Measurements from ENCODE around the gene RNF150. TPM values are rescaled to one million over a fixed set of nuclear protein-coding genes. Genes with fewer than 3 reads are reported as not detected.

RNF150 gene
- total RNA-seq, 1 experiment from 2014 or later, result 1.3 TPM

DNA sequence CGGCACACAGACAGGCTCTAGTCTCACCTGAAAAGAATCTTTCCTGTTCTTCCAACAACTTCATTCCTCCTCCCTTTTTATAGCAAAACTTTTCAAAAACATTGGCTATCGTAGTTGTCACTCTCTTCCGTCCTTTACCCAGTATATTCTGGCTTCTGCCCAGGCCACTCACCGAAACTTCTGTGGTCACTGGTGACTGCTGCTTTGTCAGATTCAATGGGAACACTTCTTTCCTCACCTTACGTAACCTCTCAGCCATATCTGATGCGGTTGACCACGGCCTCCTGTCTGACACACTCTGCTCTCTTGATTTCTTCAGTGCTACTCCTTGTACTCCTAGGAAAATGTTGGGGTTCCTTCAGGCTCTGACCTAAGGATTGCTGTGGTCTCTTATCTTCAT, 9.2 kb upstream of the RNF150 start:
- CTCF ChIA-PET, result no interaction called here
- POLR2A ChIA-PET, result no interaction called here
- DNase-seq (ENCODE audit: low read depth, low spot score), result no peak
- TF ChIP-seq TCF7L2 (IDR thresholded peaks at IDR 0.05; ENCODE audit: low read depth, low read length) (no peak), SIN3A (IDR thresholded peaks at IDR 0.05; ENCODE audit: borderline replicate concordance, insufficient read depth, low read depth, low read length) (no peak)
- TF ChIP-seq, protein P1, sequence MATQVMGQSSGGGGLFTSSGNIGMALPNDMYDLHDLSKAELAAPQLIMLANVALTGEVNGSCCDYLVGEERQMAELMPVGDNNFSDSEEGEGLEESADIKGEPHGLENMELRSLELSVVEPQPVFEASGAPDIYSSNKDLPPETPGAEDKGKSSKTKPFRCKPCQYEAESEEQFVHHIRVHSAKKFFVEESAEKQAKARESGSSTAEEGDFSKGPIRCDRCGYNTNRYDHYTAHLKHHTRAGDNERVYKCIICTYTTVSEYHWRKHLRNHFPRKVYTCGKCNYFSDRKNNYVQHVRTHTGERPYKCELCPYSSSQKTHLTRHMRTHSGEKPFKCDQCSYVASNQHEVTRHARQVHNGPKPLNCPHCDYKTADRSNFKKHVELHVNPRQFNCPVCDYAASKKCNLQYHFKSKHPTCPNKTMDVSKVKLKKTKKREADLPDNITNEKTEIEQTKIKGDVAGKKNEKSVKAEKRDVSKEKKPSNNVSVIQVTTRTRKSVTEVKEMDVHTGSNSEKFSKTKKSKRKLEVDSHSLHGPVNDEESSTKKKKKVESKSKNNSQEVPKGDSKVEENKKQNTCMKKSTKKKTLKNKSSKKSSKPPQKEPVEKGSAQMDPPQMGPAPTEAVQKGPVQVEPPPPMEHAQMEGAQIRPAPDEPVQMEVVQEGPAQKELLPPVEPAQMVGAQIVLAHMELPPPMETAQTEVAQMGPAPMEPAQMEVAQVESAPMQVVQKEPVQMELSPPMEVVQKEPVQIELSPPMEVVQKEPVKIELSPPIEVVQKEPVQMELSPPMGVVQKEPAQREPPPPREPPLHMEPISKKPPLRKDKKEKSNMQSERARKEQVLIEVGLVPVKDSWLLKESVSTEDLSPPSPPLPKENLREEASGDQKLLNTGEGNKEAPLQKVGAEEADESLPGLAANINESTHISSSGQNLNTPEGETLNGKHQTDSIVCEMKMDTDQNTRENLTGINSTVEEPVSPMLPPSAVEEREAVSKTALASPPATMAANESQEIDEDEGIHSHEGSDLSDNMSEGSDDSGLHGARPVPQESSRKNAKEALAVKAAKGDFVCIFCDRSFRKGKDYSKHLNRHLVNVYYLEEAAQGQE (IDR thresholded peaks at IDR 0.05; ENCODE audit: insufficient read depth in 1 of 2, low read depth in 2 of 2, low read length in 1 of 2), result no peak
- TF ChIP-seq, protein P2, sequence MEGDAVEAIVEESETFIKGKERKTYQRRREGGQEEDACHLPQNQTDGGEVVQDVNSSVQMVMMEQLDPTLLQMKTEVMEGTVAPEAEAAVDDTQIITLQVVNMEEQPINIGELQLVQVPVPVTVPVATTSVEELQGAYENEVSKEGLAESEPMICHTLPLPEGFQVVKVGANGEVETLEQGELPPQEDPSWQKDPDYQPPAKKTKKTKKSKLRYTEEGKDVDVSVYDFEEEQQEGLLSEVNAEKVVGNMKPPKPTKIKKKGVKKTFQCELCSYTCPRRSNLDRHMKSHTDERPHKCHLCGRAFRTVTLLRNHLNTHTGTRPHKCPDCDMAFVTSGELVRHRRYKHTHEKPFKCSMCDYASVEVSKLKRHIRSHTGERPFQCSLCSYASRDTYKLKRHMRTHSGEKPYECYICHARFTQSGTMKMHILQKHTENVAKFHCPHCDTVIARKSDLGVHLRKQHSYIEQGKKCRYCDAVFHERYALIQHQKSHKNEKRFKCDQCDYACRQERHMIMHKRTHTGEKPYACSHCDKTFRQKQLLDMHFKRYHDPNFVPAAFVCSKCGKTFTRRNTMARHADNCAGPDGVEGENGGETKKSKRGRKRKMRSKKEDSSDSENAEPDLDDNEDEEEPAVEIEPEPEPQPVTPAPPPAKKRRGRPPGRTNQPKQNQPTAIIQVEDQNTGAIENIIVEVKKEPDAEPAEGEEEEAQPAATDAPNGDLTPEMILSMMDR (IDR thresholded peaks at IDR 0.05), result no peak
- Histone ChIP-seq H3K27ac (ENCODE audit: low read length) (no peak overlapping the region), H3K36me3 (ENCODE audit: control insufficient read depth, insufficient read depth, low read length) (no peaks in the 10 kb centered on the region), H3K4me1 (ENCODE audit: control insufficient read depth, insufficient read depth, low read length) (no peaks in the 10 kb centered on the region), H3K27me3 (ENCODE audit: control insufficient read depth, insufficient read depth, low read length) (no peaks in the 10 kb centered on the region), H3K9me3 (ENCODE audit: control insufficient read depth, insufficient read depth, low read depth, low read length) (no peaks in the 10 kb centered on the region), H3K4me3 (ENCODE audit: low read depth in 2 of 2, low read length in 2 of 2) (no peak overlapping the region)
- in situ Hi-C loops (cut with HindIII; ENCODE audit: low pct_unique_long_range_greater_than_20kb, low sequenced_read_pairs), result no loop called here
- intact Hi-C loops (cut with micrococcal nuclease; ENCODE audit: unreplicated experiment), result no loop called here
- no peak for ATAC-seq
- no TSS peak for BruUV-seq (replicated peaks)

DNA sequence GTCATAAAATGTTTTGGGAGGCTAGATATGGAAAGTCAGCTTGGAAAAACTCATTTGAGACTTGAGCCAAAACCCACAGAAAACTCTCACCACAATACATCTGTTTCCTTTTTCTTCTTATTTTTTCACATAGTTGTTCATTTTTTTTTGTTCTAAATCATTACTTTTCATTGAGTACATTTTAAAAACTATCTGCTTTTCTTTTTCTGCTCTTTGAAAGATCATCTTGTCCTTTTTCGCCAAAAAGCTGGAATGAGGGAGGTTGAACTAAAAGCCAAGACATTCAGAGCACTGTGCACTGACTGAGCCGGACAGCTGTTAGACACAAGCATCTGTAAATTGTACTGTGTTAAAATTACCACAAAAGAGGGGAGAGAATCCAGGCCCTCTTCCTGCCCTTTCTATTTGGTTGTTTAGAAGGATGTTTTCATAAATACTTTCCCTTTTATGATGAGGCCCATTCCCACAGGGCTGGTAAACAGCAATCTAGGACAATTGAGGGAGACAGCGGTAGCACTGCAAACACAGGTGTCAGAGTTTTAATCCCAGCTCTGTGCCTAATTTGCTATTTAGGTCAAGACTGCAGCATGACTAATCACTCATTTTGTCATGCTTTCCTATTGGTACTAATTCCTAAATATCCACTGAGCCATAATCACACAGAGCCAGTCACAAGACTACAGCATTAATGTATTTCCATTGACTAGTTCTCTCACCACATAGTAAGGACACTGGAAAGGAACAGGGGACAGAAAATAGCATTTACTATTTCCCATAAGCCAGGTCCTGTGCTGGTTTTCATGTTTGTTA, 7.3 kb upstream of the RNF150 start:
- no peaks in the 10 kb centered on the region for H3K36me3 ChIP-seq (ENCODE audit: control insufficient read depth, insufficient read depth, low read length)
- TF ChIP-seq POLR2AphosphoS5 (IDR thresholded peaks at IDR 0.05; ENCODE audit: low read depth, low read length) (no peak), TCF7L2 (IDR thresholded peaks at IDR 0.05; ENCODE audit: low read depth, low read length) (no peak), SIN3A (IDR thresholded peaks at IDR 0.05; ENCODE audit: borderline replicate concordance, insufficient read depth, low read depth, low read length) (no peak)
- TF ChIP-seq, protein P1 (IDR thresholded peaks at IDR 0.05; ENCODE audit: insufficient read depth in 1 of 2, low read depth in 2 of 2, low read length in 1 of 2), result no peak
- TF ChIP-seq, protein P2 (IDR thresholded peaks at IDR 0.05), result no peak
- BruUV-seq (replicated peaks), result no TSS peak
- no peak overlapping the region for H3K4me3 ChIP-seq (ENCODE audit: low read depth in 2 of 2, low read length in 2 of 2)
- DNase-seq (ENCODE audit: low read depth, low spot score), result no peak
- H3K9me3 ChIP-seq (ENCODE audit: control insufficient read depth, insufficient read depth, low read depth, low read length), result no peaks in the 10 kb centered on the region
- H3K4me1 ChIP-seq (ENCODE audit: control insufficient read depth, insufficient read depth, low read length), result no peaks in the 10 kb centered on the region
- in situ Hi-C loops (cut with HindIII; ENCODE audit: low pct_unique_long_range_greater_than_20kb, low sequenced_read_pairs), result no loop called here
- H3K27ac ChIP-seq (ENCODE audit: low read length), result no peak overlapping the region
- POLR2A ChIA-PET, result no interaction called here
- ATAC-seq, result no peak
- CTCF ChIA-PET, result interaction anchor here (0.7 kb wide), 1 partner anchor 236 kb away, joined by 3 read pairs; no protein-coding TSS in a partner anchor
- intact Hi-C loops (cut with micrococcal nuclease; ENCODE audit: unreplicated experiment), result no loop called here
- H3K27me3 ChIP-seq (ENCODE audit: control insufficient read depth, insufficient read depth, low read length), result peaks cover 2% of the 10 kb centered on the region; the same call in 1 of the 2 replicates
